HEK293T (cell line): ENCODE measurements around the gene OSCP1.

ENCODE experiments used
- FOXA1 ChIP-seq: fragments of 450-650 bp; IDR thresholded peaks from 2 replicates; pipeline ENCODE4 v1.6.1; 2016; ENCODE audit warnings: mild to moderate bottlenecking
- SP1 ChIP-seq: fragments of 450-650 bp; IDR thresholded peaks from 2 replicates; pipeline ENCODE4 v1.6.1; 2017

DNA sequence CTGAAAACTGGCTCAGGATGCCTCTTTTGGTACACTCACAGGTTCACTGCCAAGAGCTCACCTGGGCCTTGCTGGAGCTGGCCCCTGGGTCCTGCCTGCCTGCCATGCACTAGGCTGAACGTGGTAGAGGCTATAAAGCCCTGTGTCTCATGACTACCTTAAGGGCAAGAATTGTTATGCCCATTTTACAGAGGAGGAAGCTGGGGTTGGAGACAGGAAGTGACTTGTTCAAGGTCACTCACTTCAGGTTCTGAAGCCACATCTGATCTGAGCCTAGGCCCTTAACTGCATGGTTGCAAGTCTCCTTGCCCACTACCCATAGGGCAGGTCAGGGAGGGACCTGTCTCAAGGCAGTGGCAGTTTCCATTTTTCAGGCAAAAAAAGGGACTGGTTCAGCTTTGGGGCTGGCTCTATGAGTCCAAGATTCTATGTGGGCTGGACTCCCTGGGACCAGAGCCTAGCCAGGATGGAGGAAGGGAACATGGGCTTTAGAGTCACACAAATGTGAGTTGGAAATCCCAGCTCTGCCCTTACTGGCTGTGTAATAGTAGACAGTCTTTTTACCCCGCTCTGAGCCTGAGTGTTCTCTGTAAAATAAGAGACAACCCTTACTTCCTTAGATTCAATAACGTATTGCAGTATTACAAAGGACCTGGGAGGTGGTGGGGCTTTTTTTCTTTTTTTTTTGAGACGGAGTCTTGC lies 72.3 kb downstream of the OSCP1 start:
- TF ChIP-seq FOXA1, result no peak
- no peak for TF ChIP-seq SP1
